HuH-7 (cell line): ENCODE data around the gene RBMS1.
"Not testable (repeated sequence)": the region's sequence is repeated elsewhere in the genome, so short reads cannot be mapped to it uniquely, and the experiment has no call there.

Experiments used
- DNase-seq: peaks from one replicate; pipeline ENCODE4 v3.0.0; 2011; ENCODE audit warnings: low spot score

RBMS1 gene

DNA sequence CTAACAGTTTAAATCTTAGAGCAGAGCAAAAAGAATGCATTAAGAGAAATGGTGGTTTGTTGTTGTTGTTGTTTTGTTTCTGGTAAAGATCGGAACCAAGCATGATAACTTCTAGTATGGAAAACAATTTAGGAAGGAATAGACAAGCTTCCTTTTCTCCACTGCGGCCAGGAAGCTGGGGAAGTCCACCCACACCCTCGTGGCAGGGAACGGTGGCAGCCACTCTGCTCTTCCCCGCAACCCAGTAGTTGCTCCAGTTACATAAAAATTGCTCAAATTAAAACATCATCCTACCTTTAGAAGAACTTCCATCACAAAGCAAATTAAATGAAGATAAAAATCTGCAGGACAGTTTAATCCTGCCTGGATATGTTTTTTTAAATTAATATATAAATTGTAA lies 113.0 kb downstream of the RBMS1 start:
- no peak for DNase-seq

DNA sequence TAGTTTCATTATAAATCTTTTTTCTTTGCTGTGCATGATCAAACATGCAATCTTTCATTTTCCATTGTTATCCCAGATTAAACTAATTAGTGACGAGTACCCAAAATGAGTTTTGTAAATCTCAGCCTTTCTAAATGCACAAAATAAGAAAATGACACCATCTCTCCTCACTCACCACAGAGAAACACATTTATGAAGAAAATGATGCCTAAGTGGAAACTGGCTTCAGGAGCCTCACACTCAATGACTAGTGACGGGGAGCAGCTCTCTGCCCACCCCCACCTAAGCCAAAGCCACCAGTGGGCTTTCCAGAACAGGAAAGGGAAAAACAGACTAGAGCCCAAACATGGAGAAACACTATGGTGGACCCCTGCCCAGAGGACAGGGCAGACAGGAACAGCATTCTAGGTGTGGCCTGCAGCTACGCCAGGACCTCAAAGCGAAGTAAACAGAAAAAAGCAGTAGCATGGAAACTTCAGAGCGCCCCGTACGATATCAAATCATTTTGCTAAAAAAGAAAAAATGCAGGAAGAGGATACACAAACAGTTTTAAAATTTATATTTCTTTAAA lies 113.5 kb downstream of the RBMS1 start:
- DNase-seq: no peak

DNA sequence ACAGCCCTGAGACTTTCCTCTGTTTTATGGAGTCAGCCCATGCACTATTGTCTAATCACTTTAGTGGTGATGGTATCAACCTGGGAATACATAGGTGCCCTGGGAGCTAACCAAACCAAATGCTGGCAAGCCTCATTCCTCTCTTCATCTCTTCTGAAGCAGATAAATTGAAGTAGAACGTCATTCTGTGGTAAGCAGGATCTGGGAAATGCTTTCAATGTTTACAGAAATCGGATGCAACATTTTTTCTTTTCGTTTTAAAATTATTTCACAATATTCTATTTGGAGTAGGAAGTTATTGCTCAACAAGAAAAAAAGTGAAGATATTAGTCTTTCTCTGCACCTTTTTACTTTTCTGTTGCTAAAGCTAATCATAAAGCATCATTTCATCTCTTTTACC lies 114.2 kb downstream of the RBMS1 start:
- DNase-seq: no peak

DNA sequence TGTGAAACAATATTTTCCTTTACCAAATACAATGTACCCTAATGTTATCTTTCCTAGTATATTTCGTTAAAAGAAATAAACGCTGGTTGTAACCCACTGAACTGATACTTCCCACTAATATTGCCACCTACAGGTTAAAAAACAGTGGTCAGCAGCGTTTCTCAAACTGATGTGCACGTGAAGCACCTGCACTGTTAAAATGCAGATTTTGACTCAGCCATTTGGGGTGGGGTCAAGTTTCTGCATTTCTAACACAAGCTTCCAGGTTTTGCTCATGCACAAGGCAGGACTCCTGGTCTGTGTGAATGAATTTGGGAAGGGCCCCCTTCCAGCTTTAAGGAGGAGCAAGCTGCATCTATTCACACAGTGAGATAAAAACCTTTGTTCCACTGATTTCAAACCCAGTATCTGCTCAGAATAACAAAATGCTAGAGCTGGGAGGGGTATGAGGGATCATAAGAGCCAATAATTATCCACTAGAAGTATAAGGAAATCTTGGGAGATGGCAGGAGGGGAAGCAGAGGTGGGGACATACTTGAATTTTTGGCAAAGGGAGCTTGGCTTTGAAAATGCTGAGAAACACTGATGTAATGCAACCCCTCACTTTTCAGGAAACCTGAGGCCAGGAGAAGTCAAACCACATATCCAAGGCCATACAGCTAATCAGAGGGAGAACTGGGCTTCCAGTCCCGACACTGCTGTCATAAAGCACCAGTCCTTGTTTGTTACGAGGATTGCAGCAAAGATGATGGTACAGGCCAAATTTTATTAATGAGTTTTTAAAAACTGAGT lies 116.2 kb downstream of the RBMS1 start:
- DNase-seq: no peak

DNA sequence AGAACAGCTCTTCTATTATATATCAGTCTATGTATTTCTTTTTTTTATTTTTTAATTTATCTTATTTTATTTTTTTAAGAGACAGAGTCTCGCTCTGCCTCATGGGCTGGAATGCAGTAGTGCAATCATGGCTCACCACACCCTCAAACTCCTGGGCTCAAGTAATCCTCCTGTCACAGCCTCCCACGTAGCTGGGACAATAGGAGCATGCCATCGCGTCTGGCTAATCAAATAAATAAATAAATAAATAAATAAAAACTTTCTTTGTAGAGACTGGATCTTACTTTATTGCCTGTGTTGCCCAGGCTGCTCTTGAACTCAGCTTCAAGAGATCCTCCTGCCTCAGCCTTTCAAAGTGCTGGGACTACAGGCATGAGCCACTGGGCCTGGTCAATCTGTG lies 117.0 kb downstream of the RBMS1 start:
- DNase-seq: no peak

DNA sequence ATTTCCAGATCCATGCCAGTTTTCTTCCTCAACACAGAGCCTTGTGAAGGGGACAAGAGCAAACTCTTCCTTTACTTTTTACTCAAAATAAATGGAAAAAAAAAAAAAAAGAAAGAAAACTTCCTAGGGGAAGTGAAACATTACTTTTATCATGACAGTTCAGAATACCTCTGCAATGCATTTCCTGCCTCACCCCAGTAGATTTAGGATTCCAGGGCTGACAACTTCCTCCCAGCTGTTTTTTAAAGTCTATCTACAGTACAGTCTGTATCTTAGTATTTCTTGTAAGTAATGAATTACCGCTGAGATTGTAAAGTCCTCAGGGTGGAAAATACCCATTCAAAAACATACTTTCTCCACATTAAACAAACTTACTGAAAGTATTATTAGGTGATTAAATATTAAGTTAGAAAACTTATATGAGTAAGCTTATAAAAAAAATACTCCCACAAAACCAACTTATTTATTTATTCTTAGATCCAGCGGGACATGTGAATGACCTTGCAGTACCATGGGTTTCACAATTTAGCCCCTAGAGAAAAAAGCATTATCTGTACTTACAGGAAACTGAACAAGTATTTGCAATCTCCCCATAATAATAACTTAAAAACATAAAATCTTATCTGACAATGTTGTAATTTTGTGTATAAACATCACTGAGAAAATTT lies 117.7 kb downstream of the RBMS1 start:
- DNase-seq: no peak

DNA sequence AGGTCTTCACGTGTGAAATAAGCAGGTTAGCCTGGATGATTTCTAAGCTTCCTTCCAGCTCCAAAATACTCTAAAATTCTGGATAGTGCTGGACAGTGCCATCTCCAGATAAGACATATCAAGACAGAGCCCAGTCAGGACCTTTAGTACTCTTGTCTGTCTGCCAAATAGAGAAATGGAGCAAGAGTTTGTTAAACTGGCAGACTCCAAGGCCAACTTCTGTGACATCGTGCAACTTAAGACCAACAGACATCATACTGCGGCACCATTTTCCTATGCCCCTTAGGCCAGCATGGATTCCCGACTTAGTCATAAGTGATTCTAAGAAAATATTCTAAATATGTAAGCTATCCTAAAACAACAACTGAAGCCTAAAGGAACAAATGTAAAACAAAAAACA lies 118.6 kb downstream of the RBMS1 start:
- no peak for DNase-seq

DNA sequence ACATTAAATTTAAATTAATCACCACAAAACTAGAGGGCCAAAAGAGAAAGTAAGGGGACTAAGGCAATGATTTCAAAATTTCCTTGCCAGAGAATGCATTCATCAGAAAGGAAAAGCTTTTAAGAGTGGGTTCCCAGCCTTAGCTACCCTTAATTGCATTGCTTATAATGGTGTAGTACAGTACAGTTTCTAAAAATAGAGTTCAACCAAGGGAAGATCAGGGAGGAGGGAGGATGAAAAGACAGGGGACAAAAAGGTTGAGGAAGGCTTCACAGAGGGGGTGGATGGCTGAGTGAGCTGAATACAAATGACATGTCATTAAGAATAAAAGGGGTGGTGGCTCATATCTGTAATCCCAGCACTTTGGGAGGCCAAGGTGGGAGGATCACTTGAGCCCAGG lies 119.9 kb downstream of the RBMS1 start:
- no peak for DNase-seq

DNA sequence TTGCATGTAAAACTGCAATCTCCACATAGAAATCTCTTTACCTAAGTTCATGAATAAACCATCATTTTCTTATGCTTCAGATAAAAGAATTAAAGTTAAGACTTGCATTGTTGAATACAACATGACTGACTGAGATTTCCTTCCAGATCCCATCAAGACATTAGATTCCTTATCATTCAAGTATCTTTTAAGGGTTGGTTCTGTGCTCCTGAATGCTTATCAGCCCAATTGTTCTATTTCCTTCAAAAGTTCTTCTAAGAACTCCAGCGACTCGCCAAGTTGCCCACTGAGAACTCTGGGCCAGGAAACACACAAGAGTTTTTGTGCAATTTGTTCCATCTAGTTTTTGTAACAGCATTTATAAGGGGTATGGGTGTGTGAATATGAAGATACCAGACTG lies 120.3 kb downstream of the RBMS1 start:
- no peak for DNase-seq

DNA sequence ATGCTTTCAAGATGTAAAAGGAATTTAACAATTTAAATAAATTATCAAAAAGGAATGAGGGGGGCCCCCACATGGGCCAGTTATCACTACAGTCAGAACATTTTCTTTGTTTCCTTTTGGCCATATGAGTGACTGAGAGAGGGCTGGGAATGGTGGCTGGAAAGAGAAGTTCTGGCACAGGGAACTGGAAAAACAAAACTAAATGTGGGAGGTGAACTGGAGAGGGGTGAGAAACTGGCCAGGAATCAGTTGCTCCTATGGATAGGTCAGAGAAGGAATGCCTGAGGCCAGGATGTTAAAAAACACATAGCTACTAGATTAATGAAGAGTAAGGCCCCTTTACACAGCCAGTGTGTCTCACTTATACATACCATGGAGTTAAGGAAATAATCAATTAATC lies 121.0 kb downstream of the RBMS1 start:
- DNase-seq: no peak

DNA sequence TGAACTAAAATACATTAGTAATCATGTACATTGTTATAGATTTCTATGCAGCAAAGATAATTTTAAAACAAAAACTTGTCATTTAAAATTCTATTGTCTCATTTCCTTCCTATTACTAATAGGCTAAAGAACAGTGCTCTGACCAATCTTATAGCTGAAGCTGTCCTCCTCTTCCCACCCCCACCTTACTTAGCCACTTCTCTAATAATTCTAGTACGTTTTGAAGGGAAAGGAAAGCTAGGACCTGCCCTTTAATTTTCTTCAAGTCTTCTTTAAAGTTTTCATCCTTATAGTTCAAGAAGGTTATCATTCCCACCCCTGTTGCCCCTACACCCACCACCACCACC lies 121.6 kb downstream of the RBMS1 start:
- DNase-seq: no peak

DNA sequence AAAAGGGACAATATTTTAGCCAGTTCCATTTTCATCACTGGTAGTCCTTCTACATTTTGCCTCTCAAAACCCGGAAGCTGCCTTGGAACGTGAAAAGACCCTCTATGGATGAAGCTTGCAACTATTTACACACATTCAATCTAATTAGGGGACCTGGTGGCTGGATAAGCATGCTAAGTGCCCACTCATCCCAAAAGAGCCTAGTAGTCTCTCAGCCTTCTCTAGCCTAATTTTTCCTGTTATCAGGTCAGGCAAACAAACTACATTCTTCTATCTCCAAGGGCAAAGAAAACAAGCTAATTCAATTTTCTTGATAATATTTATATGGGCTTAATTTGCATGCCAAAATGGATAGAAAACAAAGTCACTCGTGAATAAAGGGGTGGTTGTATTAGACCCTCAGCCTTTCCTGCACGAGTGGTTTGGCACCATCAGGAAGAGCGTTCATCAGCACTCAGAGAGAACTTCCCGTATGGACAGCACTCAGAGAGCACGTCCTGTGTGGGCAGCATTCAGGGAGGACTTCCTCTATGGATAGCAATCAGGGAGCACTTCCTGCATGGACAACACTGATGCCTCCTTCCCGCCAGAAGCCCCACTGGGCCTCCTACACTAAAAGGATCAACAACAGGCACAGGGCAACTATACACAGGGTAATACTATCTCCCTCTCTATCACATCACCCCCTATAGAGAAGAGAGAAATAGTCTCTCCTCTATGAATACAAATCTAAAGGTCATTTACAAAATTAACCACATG lies 122.2 kb downstream of the RBMS1 start:
- DNase-seq: no peak

DNA sequence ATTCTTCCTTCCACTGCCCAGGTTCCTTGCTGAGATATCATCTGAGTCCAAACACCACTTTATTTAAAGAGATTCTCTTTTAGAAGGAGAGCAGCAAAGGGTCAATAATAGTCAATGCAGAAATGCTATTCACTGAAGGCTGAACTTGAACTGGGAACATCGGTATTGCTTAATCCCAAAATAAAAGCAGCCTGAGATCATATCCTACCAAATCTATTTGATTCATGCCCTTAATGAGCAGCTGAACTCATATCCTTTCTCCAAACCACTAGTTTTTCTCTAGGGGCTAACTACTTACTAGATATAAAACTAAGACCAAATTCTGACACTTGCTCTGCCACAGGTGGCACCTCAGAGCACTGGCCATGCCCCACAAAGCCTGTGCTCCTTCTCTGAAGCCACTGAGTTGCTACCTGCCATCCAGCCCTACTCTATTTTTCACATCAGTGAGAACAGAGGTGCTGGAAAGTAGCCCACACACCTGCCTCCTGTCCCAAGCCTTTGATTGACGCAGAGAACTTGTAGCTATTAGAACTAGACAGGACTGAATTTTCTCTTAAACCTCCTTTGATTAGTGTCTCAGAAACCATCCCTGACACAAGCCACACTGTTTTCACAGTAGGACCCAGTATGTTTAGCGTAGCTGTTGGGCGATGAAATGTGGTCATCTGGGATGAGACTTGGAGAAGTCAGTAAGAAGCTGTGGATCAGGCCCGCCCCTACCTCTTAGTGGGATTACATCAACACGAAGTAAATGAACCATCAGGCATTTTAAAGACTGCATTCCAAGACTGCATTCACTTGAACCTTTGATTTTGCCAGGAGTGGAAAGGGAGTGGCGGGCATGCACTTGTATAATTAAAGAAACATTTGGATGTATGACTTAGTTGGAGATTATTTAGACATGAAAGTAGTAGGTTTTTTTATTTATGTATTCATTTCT lies 124.3 kb downstream of the RBMS1 start:
- DNase-seq: no peak

DNA sequence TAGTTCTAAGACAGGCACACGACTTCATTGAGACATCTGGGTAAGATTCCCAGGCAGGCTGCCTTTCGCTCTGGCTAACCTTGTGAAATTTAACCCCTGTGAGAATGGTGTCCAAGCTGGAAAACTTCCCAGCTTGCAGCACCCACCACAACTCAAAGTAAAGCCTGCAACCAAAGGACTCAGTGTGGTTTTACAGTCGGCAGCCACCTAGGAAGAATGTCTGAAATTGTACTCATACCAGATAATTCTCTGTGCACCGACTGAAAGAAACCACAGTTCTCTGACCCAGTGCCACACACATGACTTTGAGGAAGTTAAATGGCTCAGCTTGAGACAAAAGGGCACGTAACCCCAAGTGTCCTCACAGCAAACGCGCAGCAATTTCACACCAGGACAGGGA lies 125.7 kb downstream of the RBMS1 start:
- no peak for DNase-seq

DNA sequence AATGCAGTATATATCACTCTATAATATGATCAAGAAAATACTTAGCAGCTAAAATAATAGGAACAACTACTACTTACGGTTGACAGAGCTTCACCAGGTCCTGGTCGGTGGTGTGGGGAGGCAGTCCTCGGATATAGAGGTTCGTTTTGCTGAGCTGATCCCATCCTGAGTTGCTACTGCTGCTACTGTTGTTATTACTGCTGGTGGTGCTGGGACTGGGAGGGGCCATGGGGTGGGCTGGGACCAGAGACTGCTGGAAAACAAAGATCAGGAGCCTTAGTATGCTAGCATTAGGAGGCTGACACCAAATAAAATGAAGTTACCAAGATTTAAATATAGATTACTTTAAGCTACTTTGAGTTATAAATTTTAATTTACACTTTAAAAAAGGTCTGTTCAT lies 126.5 kb downstream of the RBMS1 start:
- DNase-seq: not testable (repeated sequence)

DNA sequence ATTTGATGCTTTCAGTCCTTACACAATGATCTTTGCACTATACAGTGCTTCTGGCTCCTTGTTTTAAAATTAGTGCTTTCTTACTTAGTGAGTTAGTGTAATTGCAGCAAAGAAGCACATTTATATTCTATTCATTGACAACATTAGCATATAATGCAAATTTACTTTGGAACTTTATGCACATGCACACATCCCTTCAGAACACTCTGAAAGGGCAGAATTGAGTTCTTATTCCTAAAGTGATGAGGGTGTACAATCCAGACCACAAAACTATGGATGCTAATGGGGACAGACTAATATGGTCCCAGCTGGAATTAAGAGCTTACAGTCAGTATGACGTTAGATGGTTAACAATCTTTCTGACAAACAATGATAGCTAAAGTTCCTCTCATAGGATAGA lies 127.1 kb downstream of the RBMS1 start:
- no peak for DNase-seq

DNA sequence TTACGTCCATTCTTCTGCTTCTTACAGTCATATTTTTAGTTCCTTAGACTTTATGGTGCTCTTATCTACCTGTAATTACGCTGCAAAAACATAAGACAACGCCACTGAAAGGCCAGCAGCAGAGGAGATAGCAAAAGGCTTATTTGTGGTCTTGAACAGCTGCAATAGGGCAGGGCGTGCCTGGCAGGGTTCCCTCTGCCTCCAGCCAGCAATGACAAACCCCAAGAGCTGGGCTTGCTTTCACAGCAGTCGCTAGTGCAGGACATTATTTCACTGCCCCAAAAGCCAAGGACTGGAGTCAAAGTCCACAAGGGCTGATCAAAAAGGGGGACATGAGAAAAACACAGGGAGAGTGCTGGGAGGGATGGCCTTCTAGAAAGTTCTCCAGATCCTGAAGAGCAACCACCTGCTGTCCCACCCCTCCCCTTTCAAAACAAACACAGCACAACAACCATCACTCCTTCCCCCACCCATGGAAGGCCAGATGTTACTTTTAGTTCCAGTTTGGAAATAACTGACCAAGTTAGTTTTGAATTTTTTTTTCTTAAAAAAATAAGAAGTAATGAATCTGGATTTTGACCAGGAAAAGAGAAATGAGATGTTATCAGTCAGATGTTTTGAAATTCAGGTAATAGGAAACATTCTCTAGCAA lies 127.8 kb downstream of the RBMS1 start:
- no peak for DNase-seq

DNA sequence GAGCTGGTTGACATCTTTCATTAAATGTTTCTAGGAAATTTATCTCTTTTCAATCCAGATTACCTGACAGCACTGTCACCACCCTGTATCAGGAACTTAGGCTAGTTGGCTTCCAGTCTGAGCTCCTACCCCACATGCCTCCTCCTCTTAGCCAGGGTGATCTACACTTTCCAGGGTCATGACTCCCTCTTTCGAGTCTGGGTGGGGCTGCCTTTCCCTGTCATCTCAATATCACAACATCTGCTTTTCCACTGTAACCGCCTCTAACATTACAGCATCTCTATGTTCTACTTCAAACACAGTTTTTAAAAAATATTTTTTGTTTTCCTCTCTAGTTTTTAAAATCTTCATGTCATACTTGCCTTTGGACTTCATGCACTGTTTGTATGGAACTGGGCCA lies 129.2 kb downstream of the RBMS1 start:
- no peak for DNase-seq

DNA sequence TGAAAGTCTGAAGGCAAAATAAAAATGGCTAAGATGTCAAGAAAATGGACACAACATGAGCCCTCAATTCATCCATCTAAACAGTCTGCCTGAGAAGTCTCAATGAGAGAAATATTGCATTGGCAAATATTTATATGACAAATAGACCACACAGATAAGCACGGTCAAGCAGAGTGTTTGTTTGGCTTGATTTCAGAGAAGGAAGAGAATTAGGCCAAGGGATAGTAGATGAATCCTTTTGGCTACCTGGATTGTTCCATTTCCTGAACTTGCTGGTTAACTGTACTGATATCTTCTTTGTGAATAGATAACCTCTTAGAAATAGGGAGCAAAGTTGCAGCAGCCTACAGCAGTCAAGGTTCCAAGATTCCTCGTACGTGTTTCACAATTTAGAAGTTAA lies 129.6 kb downstream of the RBMS1 start:
- DNase-seq: no peak

DNA sequence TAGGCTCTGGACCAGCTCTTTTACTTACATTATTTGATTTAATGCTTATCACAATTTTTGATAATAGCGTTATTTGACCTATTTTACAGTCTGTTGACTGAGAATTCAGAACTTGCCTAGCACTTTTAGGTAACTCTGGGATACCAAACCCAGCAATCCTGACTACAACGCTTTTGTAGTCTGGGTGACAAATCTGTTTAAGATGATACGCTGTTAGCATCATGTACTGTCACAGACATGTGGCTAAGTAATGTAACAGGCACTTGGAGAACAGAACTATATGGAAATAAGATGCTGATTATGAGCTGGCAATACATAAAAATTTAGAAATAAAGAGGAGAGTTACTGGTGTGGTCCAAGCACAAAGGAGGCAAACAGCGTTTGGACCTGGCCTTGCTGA lies 130.6 kb downstream of the RBMS1 start:
- no peak for DNase-seq

DNA sequence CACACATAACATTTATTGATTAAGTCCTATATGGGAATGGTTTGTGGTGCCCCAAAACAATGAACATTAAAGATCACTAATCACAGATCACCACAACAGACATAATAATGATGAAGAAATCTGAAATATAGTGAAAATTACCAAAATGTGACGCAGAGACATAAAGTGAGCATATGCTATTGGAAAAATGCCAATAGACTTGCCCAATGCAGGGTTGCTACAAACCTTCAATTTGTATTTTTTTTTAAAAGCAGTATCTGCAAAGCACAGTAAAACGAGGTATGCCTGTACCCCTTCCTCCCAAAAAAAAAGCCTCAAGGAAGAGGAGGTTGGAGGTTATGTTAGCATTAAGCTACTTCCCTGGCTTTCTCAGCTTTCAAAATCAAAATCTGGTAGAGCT lies 131.1 kb downstream of the RBMS1 start:
- no peak for DNase-seq
